GM18909 (cell line): ENCODE measurements around the gene FAM151A.
"Not testable (repeated sequence)": the region's sequence is repeated elsewhere in the genome, so short reads cannot be mapped to it uniquely, and the experiment has no call there.

Experiments used
- ATAC-seq: cut with Tn5 transposase; IDR thresholded peaks from one replicate; pipeline ENCODE4 v1.9.1; 2021; ENCODE audit warnings: mild to moderate bottlenecking; ENCODE audit not compliant: unreplicated experiment, poor library complexity

Gene FAM151A

GRCh38 chr1:54640361-54640760 lies 17.0 kb upstream of the FAM151A start:
- no peak for ATAC-seq

GRCh38 chr1:54636461-54637446 lies 13.4 kb upstream of the FAM151A start:
- not testable (repeated sequence) for ATAC-seq

GRCh38 chr1:54635804-54636203 lies 12.5 kb upstream of the FAM151A start:
- ATAC-seq, result not testable (repeated sequence)

GRCh38 chr1:54627196-54627595 lies 3.9 kb upstream of the FAM151A start:
- no peak for ATAC-seq

- no peak for ATAC-seq
Measured at GRCh38 chr1:54624466-54625464, 1.4 kb upstream of the FAM151A start.

- no peak for ATAC-seq
Measured at GRCh38 chr1:54619749-54620148, 3.6 kb downstream of the FAM151A start.

GRCh38 chr1:54615531-54616279 lies 7.6 kb downstream of the FAM151A start:
- ATAC-seq, result no peak

GRCh38 chr1:54614563-54614962 lies 8.8 kb downstream of the FAM151A start:
- ATAC-seq, result no peak

- ATAC-seq, result no peak
Measured at GRCh38 chr1:54614024-54614423, 9.3 kb downstream of the FAM151A start.

- no peak for ATAC-seq
Measured at GRCh38 chr1:54611621-54612020, 11.7 kb downstream of the FAM151A start.

- ATAC-seq, result no peak
Measured at GRCh38 chr1:54610601-54611580, 12.4 kb downstream of the FAM151A start.

GRCh38 chr1:54610048-54610447 lies 13.3 kb downstream of the FAM151A start:
- no peak for ATAC-seq

GRCh38 chr1:54609301-54609921 lies 13.9 kb downstream of the FAM151A start:
- ATAC-seq, result no peak

- no peak for ATAC-seq
Measured at GRCh38 chr1:54608566-54609230, 14.6 kb downstream of the FAM151A start.

GRCh38 chr1:54607821-54608565 lies 15.3 kb downstream of the FAM151A start:
- no peak for ATAC-seq

- ATAC-seq, result no peak
Measured at GRCh38 chr1:54606990-54607325, 16.4 kb downstream of the FAM151A start.
